NCI-H748 (cell line): ENCODE data around the gene C1orf159.
"Not testable (repeated sequence)": the region's sequence is repeated elsewhere in the genome, so short reads cannot be mapped to it uniquely, and the experiment has no call there.

Experiments
- DNase-seq: peaks from one replicate; lab custom pipeline; 2025; ENCODE audit not compliant: unreplicated experiment; lab: John Stamatoyannopoulos, UW

Gene C1orf159

GRCh38 chr1:1119272-1119890 lies 3.5 kb upstream of the C1orf159 start:
- no peak for DNase-seq

GRCh38 chr1:1118876-1119220 lies 3.0 kb upstream of the C1orf159 start:
- no peak for DNase-seq

GRCh38 chr1:1118011-1118875 lies 2.4 kb upstream of the C1orf159 start:
- DNase-seq = no peak

- no peak for DNase-seq
Measured at GRCh38 chr1:1117469-1117831, 1.6 kb upstream of the C1orf159 start.

GRCh38 chr1:1116701-1117468 lies 996 bp upstream of the C1orf159 start:
- peak; percentile 35 for DNase-seq

- no peak for DNase-seq
Measured at GRCh38 chr1:1115136-1115785, 628 bp downstream of the C1orf159 start.

- no peak for DNase-seq
Measured at GRCh38 chr1:1114431-1114830, 1.5 kb downstream of the C1orf159 start.

- DNase-seq = no peak
Measured at GRCh38 chr1:1112237-1112985, 3.5 kb downstream of the C1orf159 start.

- no peak for DNase-seq
Measured at GRCh38 chr1:1111516-1112236, 4.2 kb downstream of the C1orf159 start.

- DNase-seq = no peak
Measured at GRCh38 chr1:1110561-1110971, 5.3 kb downstream of the C1orf159 start.

- DNase-seq = no peak
Measured at GRCh38 chr1:1109743-1110142, 6.1 kb downstream of the C1orf159 start.

- DNase-seq = no peak
Measured at GRCh38 chr1:1106510-1107221, 9.2 kb downstream of the C1orf159 start.

GRCh38 chr1:1104152-1104551 lies 11.7 kb downstream of the C1orf159 start:
- DNase-seq = not testable (repeated sequence)

- no peak for DNase-seq
Measured at GRCh38 chr1:1101503-1101902, 14.4 kb downstream of the C1orf159 start.

- no peak for DNase-seq
Measured at GRCh38 chr1:1100296-1100695, 15.6 kb downstream of the C1orf159 start.

- no peak for DNase-seq
Measured at GRCh38 chr1:1099506-1100183, 16.2 kb downstream of the C1orf159 start.

GRCh38 chr1:1098681-1099421 lies 17.0 kb downstream of the C1orf159 start:
- DNase-seq = no peak

- DNase-seq = not testable (repeated sequence)
Measured at GRCh38 chr1:1096136-1096535, 19.8 kb downstream of the C1orf159 start.
